GM18858 (cell line): Measurements from ENCODE around the gene OGT.

Experiments
- ATAC-seq: cut with Tn5 transposase; IDR thresholded peaks from one replicate; pipeline ENCODE4 v1.9.1; 2021; ENCODE audit not compliant: unreplicated experiment

Gene OGT

GRCh38 chrX:71621603-71622002 lies 88.7 kb downstream of the OGT start:
- no peak for ATAC-seq

GRCh38 chrX:71622032-71622575 lies 89.2 kb downstream of the OGT start:
- ATAC-seq = no peak

GRCh38 chrX:71622576-71623450 lies 89.9 kb downstream of the OGT start:
- ATAC-seq = peak; percentile 36

- ATAC-seq = no peak
Measured at GRCh38 chrX:71623714-71624113, 90.8 kb downstream of the OGT start.

- no peak for ATAC-seq
Measured at GRCh38 chrX:71625471-71625870, 92.6 kb downstream of the OGT start.
